NCI-H1048 (cell line): Measurements from ENCODE around the gene CBFA2T3.

Source experiments
- DNase-seq: peaks from one replicate; lab custom pipeline; 2025; lab: John Stamatoyannopoulos, UW

CBFA2T3 gene

DNA sequence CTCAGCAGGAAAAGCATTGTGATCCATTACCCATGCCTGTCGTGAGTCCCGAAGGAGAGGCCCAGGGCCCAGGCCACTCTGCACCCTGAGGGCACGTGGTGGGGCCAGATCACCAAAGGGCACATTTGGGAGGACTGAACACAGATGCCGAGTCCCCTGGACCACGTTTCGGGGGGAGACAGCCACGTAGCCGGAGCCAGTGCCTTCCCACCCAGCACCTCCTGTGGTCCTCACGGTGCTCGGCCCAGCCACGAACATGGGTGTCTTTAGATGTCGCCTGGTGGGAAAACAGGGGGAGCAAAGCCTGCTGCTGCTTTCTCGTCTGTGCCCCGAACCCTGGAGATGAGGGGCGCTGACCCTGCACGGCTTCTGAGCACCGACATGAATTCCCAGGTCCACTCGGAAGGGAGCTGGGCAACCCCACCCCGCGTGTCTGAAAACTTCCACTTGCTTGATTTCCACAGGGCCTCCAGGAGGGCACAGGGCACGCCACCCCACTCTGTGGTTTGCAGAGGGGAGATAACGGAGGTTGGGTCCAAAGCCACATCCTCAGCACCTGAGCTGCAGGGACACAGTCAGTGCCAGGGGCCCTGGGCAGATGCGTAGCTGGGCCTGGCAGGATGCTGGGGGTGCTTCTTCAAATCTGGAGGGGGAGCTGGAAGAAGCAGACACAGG is 14.4 kb downstream of the CBFA2T3 start:
- no peak for DNase-seq

DNA sequence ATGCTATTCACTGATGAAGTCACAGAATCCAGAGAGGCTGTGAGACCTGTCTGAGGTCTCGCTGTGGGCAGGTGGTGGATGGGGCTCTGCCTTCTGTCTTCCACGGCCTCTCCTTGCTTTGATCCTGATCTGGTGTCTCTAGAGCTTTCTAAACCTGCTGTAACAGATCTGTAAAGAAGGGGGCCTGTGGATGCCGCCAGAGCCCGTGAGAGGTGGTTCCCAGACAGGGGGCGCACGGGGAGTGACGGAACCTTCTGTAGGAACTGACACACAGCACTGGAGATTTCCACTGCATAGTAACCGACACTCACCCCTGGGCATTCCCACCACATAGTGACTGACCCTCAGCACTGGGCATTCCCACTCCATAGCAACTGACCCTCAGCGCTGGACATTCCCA is 16.0 kb downstream of the CBFA2T3 start:
- DNase-seq: no peak

GRCh38 chr16:88960516-88960915 is 16.5 kb downstream of the CBFA2T3 start:
- no peak for DNase-seq

- no peak for DNase-seq
Observed at GRCh38 chr16:88959022-88959421, 18.0 kb downstream of the CBFA2T3 start.

DNA sequence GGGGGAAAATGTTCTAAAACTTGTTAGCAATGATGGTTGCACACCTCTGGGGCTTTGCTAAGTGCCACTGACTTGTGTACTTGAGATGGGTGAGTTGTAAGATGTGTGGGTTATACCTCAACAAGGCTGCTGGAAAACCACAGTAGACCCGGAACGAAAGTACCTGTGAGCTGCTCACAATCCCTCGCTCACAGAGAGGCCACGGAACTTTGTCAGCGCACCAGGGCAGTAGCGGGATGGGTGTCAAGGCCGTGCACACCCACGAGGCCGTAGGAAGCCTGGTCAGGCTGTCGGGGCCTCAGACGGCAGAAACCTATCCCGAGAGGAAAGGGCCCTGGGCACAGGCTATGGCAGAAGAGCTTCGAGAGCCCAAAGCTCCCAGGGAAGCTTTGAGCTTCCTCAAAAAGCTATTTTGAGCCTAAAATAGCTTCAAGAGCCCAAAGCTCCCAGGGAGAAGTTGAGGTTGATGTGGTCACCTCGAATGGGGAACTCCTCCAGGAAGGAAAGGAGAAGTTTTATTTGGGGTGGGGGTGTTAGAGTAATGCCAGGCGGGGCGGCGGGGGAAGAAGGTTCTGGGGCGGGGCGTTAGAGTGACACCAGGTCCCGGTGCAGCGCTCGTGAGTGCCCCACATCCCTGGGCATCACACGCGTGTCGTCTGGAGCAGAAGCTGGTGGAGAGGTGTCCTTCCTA is 19.0 kb downstream of the CBFA2T3 start:
- no peak for DNase-seq

DNA sequence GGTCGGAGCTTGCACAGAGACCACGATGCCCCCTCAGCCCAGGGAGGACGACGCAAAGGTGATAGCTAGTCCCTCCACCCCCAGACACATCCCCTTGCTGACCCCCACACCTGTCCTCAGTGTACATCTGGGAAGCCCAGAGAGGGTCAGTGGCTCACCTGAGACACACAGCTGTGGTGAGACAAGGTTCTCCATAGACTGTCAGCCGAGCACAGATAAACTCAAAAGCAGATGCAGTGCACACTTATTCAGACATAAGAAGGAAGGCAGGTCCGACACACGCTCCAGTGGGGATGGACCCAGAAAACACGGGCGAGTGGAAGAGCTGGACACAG is 19.6 kb downstream of the CBFA2T3 start:
- no peak for DNase-seq

GRCh38 chr16:88956546-88957432 is 20.2 kb downstream of the CBFA2T3 start:
- no peak for DNase-seq

- no peak for DNase-seq
Observed at GRCh38 chr16:88955906-88956305, 21.1 kb downstream of the CBFA2T3 start.

DNA sequence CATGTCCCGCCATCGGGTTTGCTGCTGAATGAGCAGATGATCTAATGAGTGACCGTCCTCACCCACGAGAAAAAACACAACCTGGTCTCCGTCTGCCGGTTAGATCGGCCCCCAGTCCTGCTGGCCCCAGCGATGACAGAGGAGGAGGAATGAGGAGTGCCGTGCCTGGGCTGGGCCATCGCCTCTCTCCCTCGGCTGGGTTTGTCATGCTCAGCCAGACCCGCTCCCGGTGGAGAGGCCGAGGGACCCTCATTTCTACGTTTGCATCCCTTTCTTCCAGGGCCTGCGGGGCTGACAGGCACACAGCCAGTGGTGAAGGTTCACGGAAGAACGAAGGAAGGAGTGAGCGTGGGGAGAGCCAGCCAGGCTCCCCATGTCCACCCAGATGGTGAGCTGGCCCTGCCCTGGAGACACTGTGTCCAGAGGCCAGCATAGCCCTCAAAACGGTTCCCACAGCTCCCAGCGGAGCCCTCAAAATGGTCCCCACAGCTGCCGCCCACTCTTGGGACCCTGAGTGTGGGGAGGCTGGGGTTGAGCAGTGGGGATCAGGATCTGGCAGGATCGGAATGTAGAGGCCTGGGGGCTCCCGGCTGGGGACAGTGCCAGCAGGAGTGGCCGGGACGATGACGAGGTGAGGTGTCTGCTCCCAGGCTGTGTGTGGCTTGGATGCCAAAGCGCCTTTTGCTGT is 23.9 kb downstream of the CBFA2T3 start:
- no peak for DNase-seq

DNA sequence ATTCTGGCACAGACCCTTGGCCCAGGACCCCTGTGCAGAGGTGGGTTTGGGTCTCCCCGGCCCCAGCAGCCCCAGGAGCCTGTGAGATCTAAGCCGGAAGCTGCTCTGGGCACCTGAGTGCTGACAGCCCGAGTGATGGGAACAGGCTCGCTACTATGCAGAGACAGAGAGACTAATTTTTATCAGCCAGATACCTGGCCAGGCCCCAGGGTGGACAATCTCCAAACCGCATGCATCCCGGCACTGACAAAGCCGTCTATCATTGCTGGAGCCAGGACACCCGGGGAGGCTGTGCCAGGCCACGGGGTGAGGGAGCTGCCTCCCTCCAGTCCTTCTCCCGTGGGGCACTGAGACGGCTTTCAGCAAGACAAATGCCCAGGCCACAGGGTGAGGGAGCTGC is 25.0 kb downstream of the CBFA2T3 start:
- no peak for DNase-seq

DNA sequence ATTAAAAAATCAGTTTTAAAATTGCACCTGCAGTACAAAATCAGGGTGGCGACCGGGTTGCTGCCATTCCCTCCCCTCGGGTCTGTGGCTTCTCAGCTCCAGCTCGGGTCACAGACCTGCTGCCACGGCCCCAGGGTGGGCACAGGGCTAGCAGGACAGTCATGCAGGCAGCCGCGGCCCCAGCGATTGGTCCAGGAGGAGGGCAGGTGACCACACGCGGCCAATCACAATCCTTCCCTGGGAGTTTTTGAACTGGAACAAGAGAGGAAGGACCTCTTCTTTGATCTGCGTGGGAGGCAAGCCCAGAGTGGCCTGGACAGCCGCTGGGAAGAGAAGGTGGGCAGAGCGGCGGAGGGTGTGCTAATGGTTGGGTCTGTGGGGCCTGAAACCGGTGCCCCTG is 25.5 kb downstream of the CBFA2T3 start:
- no peak for DNase-seq

DNA sequence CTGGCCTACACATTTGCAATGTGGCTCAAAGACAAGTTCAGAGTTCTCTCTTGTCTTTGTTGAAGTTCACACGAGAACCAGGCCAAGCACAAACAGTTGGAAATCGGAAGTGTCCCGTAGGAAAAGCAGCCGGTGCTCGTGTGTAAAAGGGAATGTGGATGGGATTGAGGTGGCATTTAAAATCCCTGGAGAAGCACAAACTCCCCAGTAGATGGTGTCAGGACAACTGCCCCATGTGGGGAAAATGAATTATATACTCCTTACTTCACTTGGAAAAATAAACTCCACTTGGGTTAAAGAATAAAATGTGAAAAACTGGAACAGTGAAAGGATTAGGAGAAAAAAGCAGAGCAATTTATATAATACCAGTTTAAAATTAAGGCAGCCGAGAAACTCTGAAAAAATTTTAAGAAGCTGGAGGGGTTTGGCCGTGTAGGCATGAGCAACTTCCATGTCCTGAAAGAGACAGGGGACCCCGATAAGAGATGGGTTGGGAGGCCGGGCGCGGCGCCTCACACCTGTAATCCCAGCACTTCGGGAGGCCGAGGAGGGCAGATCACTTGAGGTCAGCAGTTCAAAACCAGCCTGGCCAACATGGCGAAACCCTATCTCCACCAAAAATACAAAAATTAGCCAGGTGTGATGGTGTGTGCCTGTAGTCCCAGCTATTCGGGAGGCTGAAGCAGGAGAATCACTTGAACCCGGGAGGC is 28.1 kb downstream of the CBFA2T3 start:
- no peak for DNase-seq

DNA sequence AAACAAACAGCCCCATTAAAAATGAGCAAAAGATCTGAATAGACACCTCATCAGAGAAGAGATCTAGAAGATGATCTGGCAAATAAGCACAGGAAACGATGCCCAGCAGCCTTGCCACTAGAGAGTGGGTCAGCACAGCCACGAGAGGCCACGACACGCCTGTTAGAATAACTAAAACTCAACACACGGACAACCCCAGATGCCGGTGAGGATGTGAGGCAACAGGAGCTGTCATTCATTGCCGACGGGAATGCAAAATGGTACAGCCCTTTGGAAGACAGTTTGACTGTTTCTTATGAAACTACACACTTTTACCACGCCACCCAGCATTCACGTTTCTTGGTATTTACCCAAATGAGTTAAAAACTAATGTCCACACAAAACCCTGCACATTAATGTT is 31.5 kb downstream of the CBFA2T3 start:
- DNase-seq: no peak

GRCh38 chr16:88943741-88944140 is 33.3 kb downstream of the CBFA2T3 start:
- no peak for DNase-seq

- DNase-seq: no peak
Observed at GRCh38 chr16:88943131-88943664, 33.8 kb downstream of the CBFA2T3 start.

DNA sequence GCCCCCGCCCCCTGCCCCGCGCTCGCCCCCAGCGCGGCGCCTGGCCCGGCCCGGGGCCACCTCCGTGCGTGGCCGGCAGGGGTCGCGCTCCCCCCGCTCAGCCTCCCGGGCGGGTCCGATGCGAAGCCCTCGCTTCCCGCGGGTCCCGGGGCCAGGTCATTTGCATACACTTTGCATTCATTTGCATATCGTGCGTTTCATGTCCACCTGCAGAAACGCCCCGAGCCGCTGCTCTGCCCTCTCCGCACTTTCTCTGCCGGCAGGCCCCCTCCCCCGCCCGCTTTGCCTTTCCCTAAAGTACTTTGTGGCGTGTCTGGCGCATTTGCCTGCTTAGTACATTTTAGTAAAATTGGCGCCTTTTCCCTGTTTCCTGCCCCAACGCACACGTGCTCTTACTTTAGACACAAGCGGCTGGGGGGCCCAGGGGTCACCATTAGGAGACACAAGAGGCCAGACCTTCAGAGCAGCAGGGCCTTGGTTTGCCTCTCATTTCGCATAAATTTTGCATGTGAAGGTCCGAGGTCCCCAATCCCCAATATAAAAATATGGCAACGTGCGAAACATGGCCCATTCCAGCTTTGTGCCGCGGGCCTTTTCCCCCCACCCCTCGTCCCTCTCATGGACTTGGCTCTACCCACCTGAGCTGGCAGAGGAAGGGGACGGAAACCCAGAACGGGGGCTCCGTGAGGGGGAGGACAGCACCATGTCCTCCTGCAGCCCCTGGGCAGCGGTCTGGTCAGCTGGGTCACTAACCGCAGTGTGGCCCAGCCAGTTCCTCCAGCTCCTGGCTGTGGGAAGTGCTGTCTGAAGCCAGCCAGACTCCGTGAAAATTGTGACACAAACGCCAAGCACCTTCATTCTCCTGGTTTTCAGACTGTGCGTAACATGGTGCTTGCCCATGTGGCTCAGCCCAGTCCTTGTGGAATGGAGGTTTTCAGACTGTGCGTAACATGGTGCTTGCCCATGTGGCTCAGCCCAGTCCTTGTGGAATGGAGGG is 34.8 kb downstream of the CBFA2T3 start:
- DNase-seq: peak; percentile 21

GRCh38 chr16:88940862-88941817 is 35.9 kb downstream of the CBFA2T3 start:
- DNase-seq: no peak

DNA sequence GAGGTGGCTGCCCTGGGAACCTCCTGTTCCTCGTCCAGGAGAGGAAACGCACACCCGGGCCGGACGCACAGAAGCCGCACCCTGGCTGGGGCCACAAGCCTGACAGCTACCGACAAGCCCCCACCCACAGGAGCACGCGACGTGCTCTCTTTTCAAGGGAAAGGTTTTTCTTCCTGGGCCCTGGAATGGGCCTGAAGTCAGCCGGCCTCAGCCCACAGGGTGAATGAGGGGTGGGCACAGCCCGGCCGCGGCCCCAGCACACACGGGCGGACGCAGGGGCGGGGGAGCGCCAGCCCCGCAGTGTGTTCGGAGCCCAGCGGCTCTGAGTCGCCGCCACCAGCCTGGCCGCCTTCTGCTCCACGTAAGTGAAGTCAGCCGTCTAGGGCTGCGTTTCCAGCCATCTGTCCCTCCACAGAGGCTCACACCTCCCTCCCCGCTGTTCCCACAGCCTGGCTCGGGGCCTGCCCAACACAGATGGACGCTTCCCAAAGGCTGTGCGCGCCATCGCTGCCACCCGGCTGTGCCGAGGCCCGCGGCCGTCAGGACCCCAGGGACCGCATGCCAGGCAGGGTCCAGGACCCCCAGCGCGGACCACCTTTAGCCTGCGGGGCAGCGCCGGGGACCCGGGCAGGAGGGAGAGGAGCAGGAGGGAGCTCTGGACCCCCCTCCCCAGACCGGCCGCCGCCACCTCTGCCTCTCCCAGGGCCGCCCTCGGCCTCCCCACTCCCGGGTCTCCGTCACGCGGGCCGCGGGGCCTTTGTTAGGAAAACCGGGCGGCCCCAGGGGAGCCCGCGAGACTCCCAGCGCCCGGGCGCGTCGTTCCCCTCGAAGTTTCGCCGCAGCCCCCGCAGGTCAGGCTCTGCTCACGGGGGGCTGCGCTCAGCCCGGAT is 36.8 kb downstream of the CBFA2T3 start:
- DNase-seq: no peak
